Liver (tissue), 9 donors: ENCODE measurements around the gene TRIM14. TPM values are rescaled to one million over a fixed set of nuclear protein-coding genes. Genes with fewer than 3 reads are reported as not detected.

Source experiments
- DNase-seq: peaks from one replicate; pipeline ENCODE4 v3.0.0-alpha.2; 2017; ENCODE audit warnings: low spot score
- H3K27ac ChIP-seq, 2 donors: one replicate each; pipeline ENCODE4 v1.7.0; 2013; ENCODE audit warnings: inconsistent platforms in 2 of 2, low read length in 2 of 2, control low read depth in 1 of 2, low read depth in 1 of 2, mild to moderate bottlenecking in 1 of 2
- H3K27me3 ChIP-seq, 4 donors: one replicate each; pipeline versions ENCODE4 v1.6.1 to v1.7.0; 2013; ENCODE audit warnings: low read length in 3 of 4, inconsistent platforms in 1 of 4, mild to moderate bottlenecking in 1 of 4, moderate library complexity in 1 of 4; ENCODE audit not compliant: control insufficient read depth in 4 of 4, insufficient read depth in 4 of 4
- H3K36me3 ChIP-seq, 4 donors: one replicate each; pipeline versions ENCODE4 v1.6.1 to v1.7.0; 2013; ENCODE audit warnings: low read length in 3 of 4, mild to moderate bottlenecking in 3 of 4, low read depth in 1 of 4, moderate library complexity in 1 of 4; ENCODE audit not compliant: control insufficient read depth in 4 of 4, insufficient read depth in 3 of 4
- H3K4me1 ChIP-seq, 4 donors: one replicate each; pipeline versions ENCODE4 v1.6.1 to v1.7.0; 2013; ENCODE audit warnings: low read length in 3 of 4, mild to moderate bottlenecking in 3 of 4, moderate library complexity in 1 of 4; ENCODE audit not compliant: control insufficient read depth in 4 of 4, insufficient read depth in 4 of 4
- H3K4me3 ChIP-seq, 3 donors: one replicate each; pipeline versions ENCODE4 v1.6.1 to v1.7.0; 2013; ENCODE audit warnings: low read length in 3 of 3, control low read depth in 1 of 3, low read depth in 1 of 3, mild to moderate bottlenecking in 1 of 3
- H3K9ac ChIP-seq, 2 donors: one replicate each; pipeline ENCODE4 v1.7.0; 2013; ENCODE audit warnings: low read length in 2 of 2, mild to moderate bottlenecking in 2 of 2, moderate library complexity in 2 of 2, control low read depth in 1 of 2, low read depth in 1 of 2
- H3K9me3 ChIP-seq, 4 donors: one replicate each; pipeline versions ENCODE4 v1.6.1 to v1.7.0; 2013; ENCODE audit warnings: low read length in 3 of 4; ENCODE audit not compliant: control insufficient read depth in 4 of 4
- EGR1 ChIP-seq, 2 donors: IDR thresholded peaks; 2 replicates each; pipeline ENCODE4 v1.6.1; 2016 to 2018; ENCODE audit warnings: antibody characterized with exemption in 2 of 2, low read depth in 2 of 2
- FOXA1 ChIP-seq: IDR thresholded peaks from 2 replicates; pipeline ENCODE4 v1.6.1; 2016; ENCODE audit warnings: antibody characterized with exemption
- FOXA2 ChIP-seq: IDR thresholded peaks from 2 replicates; pipeline ENCODE4 v1.6.1; 2016; ENCODE audit warnings: antibody characterized with exemption
- GABPA ChIP-seq, 2 donors: IDR thresholded peaks in 1 of 2; conservative IDR thresholded peaks in 1 of 2; 2 replicates each; pipeline ENCODE4 v1.6.1; 2016; ENCODE audit warnings: antibody characterized with exemption in 2 of 2, mild to moderate bottlenecking in 1 of 2, moderate library complexity in 1 of 2
- HNF4A ChIP-seq, 2 donors: conservative IDR thresholded peaks; 2 replicates each; pipeline ENCODE4 v1.6.1; 2016; ENCODE audit warnings: antibody characterized with exemption in 2 of 2, mild to moderate bottlenecking in 2 of 2
- HNF4G ChIP-seq: IDR thresholded peaks from 2 replicates; pipeline ENCODE4 v1.6.1; 2016; ENCODE audit warnings: antibody characterized with exemption
- JUND ChIP-seq, 2 donors: IDR thresholded peaks; 2 replicates each; pipeline ENCODE4 v1.6.1; 2016; ENCODE audit warnings: antibody characterized with exemption in 2 of 2
- NR2F2 ChIP-seq: IDR thresholded peaks from 2 replicates; pipeline ENCODE4 v1.6.1; 2016; ENCODE audit warnings: antibody characterized with exemption
- RAD21 ChIP-seq, 2 donors: IDR thresholded peaks; 2 replicates each; pipeline ENCODE4 v1.6.1; 2016; ENCODE audit warnings: antibody characterized with exemption in 2 of 2, mild to moderate bottlenecking in 2 of 2
- RXRA ChIP-seq, 2 donors: IDR thresholded peaks; 2 replicates each; pipeline ENCODE4 v1.6.1; 2017 to 2018; ENCODE audit warnings: antibody characterized with exemption in 2 of 2, mild to moderate bottlenecking in 1 of 2
- SP1 ChIP-seq: IDR thresholded peaks from 2 replicates; pipeline ENCODE4 v1.6.1; 2018; ENCODE audit warnings: antibody characterized with exemption, mild to moderate bottlenecking
- TAF1 ChIP-seq: conservative IDR thresholded peaks from 2 replicates; pipeline ENCODE4 v1.6.1; 2016; ENCODE audit warnings: antibody characterized with exemption, mild to moderate bottlenecking
- YY1 ChIP-seq: IDR thresholded peaks from 2 replicates; pipeline ENCODE4 v1.6.1; 2016; ENCODE audit warnings: antibody characterized with exemption, mild to moderate bottlenecking
- WGBS: extraction: QIAGEN DNeasy Blood & Tissue Kit; methylation state at CpG from one replicate; pipeline ENCODE4 v1.1.7; 2013; 5-methylcytosine and 5-hydroxymethylcytosine counted together
- polyA plus RNA-seq, 2 donors: library from polyadenylated mRNA; stranded (reverse) in 1 of 2; unstranded in 1 of 2; fragments of 200-250 nt in 1 of 2; fragments of >200 nt in 1 of 2; fragmentation: Nextera tagmentation in 1 of 2; extraction: Ambion mirVana in 1 of 2; gene quantifications; one replicate each; pipeline versions ENCODE4 v1.2.1 to v1.2.3, GENCODE V29; 2013 to 2015
- total RNA-seq, 2 donors: library from RNA; depleted of rRNA; stranded (reverse); fragments of >200 nt; gene quantifications; one replicate each; pipeline ENCODE4 v1.2.3, GENCODE V29; 2014
- TF ChIP-seq, protein P1 (sequence below): IDR thresholded peaks from 2 replicates; pipeline ENCODE4 v1.6.1; 2016; ENCODE audit warnings: antibody characterized with exemption
- TF ChIP-seq, protein P2 (sequence below): IDR thresholded peaks from 2 replicates; pipeline ENCODE4 v1.6.1; 2016; ENCODE audit warnings: antibody characterized with exemption
- TF ChIP-seq, protein P3 (sequence below): fragments of 150-350 bp; IDR thresholded peaks from 2 replicates; pipeline ENCODE4 v1.5.1; 2017; ENCODE audit warnings: improper control_type of control experiment, low read depth, low read length; ENCODE audit not compliant: missing input control
- TF ChIP-seq, protein P4 (sequence below): IDR thresholded peaks from 2 replicates; pipeline ENCODE4 v1.6.1; 2016; ENCODE audit warnings: antibody characterized with exemption
- TF ChIP-seq, protein P5 (sequence below): IDR thresholded peaks from 2 replicates; pipeline ENCODE4 v1.6.1; 2016; ENCODE audit warnings: antibody characterized with exemption, mild to moderate bottlenecking
- donor health status: healthy.
- donor health status: healthy.
- donor health status: healthy.
- donor health status: healthy.
- donor health status: healthy.

TRIM14 gene
- total and polyA plus RNA-seq, 4 donors: 15.2 to 22.0 (median 17.8) TPM

DNA sequence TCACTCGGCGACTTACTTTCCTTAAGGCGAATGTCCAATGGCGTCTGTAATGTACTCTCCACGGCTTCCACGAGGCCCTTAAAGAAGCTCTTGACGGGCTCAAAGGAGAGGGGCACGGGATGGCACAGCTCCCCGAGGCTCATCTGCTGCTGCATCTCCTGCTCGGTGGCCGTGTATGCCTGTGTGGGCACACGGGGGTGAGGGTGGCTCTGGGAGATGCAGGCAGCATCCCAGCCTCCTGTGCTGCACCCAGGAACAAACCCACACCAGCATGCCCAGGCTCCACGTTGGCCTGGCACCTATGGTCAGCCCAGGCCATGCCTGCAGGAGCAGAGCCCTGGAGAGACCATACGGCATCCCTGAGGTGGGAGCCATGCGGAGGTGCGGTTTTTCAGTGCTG is 24.2 kb downstream of the TRIM14 start:
- peaks cover 6 to 24% (median 14%) of the 10 kb centered on the region in 4 donors for H3K36me3 ChIP-seq

More for the DNA sequence above, 24.2 kb downstream of the TRIM14 start:
- Histone ChIP-seq H3K4me3 (no peak overlapping the region), H3K4me1 (peaks cover 0 to 5% (median 2%) of the 10 kb centered on the region in 4 donors), H3K27ac (no peak overlapping the region), H3K9me3 (no peaks in the 10 kb centered on the region), H3K27me3 (no peaks in the 10 kb centered on the region), H3K9ac (no peak overlapping the region)
- DNase-seq: no peak
- TF ChIP-seq, protein P1, sequence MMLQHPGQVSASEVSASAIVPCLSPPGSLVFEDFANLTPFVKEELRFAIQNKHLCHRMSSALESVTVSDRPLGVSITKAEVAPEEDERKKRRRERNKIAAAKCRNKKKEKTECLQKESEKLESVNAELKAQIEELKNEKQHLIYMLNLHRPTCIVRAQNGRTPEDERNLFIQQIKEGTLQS: no peak
- TF ChIP-seq, protein P2, sequence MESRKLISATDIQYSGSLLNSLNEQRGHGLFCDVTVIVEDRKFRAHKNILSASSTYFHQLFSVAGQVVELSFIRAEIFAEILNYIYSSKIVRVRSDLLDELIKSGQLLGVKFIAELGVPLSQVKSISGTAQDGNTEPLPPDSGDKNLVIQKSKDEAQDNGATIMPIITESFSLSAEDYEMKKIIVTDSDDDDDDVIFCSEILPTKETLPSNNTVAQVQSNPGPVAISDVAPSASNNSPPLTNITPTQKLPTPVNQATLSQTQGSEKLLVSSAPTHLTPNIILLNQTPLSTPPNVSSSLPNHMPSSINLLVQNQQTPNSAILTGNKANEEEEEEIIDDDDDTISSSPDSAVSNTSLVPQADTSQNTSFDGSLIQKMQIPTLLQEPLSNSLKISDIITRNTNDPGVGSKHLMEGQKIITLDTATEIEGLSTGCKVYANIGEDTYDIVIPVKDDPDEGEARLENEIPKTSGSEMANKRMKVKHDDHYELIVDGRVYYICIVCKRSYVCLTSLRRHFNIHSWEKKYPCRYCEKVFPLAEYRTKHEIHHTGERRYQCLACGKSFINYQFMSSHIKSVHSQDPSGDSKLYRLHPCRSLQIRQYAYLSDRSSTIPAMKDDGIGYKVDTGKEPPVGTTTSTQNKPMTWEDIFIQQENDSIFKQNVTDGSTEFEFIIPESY: no peak
- TF ChIP-seq SP1: no peak
- TF ChIP-seq HNF4G: no peak
- no peak for TF ChIP-seq HNF4A (conservative IDR thresholded peaks at IDR 0.05)
- TF ChIP-seq NR2F2: no peak
- TF ChIP-seq, protein P3, sequence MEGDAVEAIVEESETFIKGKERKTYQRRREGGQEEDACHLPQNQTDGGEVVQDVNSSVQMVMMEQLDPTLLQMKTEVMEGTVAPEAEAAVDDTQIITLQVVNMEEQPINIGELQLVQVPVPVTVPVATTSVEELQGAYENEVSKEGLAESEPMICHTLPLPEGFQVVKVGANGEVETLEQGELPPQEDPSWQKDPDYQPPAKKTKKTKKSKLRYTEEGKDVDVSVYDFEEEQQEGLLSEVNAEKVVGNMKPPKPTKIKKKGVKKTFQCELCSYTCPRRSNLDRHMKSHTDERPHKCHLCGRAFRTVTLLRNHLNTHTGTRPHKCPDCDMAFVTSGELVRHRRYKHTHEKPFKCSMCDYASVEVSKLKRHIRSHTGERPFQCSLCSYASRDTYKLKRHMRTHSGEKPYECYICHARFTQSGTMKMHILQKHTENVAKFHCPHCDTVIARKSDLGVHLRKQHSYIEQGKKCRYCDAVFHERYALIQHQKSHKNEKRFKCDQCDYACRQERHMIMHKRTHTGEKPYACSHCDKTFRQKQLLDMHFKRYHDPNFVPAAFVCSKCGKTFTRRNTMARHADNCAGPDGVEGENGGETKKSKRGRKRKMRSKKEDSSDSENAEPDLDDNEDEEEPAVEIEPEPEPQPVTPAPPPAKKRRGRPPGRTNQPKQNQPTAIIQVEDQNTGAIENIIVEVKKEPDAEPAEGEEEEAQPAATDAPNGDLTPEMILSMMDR: no peak
- TF ChIP-seq FOXA2: no peak
- TF ChIP-seq YY1: no peak
- no peak for TF ChIP-seq EGR1 (IDR thresholded peaks at IDR 0.05; ENCODE audit: low read depth in 2 of 2)
- no peak for TF ChIP-seq GABPA (IDR thresholded peaks at IDR 0.05 in 1 of 2, conservative IDR thresholded peaks at IDR 0.05 in 1 of 2)
- TF ChIP-seq FOXA1: no peak
- TF ChIP-seq, protein P4, sequence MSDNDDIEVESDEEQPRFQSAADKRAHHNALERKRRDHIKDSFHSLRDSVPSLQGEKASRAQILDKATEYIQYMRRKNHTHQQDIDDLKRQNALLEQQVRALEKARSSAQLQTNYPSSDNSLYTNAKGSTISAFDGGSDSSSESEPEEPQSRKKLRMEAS: no peak
- no peak for TF ChIP-seq RAD21 (IDR thresholded peaks at IDR 0.05)
- no peak for TF ChIP-seq RXRA (IDR thresholded peaks at IDR 0.05)
- TF ChIP-seq, protein P5, sequence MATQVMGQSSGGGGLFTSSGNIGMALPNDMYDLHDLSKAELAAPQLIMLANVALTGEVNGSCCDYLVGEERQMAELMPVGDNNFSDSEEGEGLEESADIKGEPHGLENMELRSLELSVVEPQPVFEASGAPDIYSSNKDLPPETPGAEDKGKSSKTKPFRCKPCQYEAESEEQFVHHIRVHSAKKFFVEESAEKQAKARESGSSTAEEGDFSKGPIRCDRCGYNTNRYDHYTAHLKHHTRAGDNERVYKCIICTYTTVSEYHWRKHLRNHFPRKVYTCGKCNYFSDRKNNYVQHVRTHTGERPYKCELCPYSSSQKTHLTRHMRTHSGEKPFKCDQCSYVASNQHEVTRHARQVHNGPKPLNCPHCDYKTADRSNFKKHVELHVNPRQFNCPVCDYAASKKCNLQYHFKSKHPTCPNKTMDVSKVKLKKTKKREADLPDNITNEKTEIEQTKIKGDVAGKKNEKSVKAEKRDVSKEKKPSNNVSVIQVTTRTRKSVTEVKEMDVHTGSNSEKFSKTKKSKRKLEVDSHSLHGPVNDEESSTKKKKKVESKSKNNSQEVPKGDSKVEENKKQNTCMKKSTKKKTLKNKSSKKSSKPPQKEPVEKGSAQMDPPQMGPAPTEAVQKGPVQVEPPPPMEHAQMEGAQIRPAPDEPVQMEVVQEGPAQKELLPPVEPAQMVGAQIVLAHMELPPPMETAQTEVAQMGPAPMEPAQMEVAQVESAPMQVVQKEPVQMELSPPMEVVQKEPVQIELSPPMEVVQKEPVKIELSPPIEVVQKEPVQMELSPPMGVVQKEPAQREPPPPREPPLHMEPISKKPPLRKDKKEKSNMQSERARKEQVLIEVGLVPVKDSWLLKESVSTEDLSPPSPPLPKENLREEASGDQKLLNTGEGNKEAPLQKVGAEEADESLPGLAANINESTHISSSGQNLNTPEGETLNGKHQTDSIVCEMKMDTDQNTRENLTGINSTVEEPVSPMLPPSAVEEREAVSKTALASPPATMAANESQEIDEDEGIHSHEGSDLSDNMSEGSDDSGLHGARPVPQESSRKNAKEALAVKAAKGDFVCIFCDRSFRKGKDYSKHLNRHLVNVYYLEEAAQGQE: no peak
- TF ChIP-seq JUND (IDR thresholded peaks at IDR 0.05): no peak
- no peak for TF ChIP-seq TAF1
- WGBS: 98% methylated on average over 16 of the region's 16 CpGs
